Measurements from ENCODE around the gene ZNF530.

The ZNF530 gene

DNA sequence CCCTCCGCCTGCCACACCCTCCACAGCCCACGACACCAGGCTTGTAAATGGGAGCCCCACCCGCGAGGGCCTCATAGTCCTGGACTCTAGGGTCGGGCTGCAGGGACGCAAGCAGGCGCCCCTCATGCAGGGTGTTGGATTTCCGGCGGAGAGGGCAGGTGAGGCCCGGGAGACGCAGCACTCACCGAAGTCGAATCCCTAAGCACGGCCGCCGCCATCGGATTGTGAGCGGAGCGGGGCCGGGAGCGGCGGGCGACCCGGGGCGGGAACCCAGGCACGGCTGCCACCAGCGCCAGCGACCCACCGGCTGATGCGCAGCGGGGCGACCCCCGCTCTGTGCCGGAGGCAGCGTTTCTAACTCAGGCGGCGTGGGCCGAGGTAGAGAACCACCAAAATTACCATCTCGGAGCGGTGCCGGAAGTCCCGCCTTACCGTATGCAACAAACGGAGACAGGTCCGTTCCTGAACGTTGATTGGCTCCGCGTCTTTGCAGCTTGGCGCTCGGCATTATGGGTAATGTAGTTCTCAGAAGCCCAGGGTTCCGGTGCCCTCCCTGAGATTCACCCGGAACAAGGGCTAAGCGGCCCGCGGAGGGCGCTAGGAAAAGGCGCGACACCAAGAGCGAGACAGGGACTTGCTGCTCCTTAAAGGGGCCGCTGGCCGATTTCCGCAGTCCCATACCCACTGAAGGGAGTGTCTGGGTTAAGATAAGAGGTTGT, 21.0 kb upstream of the ZNF530 start, which contains the start of gene ZNF416:
Gene ZNF416, minus strand, starts transcription at position 425 of the 719 bp plus-strand sequence. Its CDS starts 207 bp downstream, at position 218.
- POLR2A ChIA-PET = interaction anchor here (0.5 to 0.6 kb wide), 3 partner anchors 51 to 1199 kb away, joined by 3 to 5 read pairs (median 4); no protein-coding TSS in a partner anchor
- Histone ChIP-seq H3K27me3 (replicated peaks in 2 of 5; ENCODE audit: control insufficient read depth in 4 of 5, insufficient read depth in 5 of 5, low read length in 4 of 5) (no peaks in the 10 kb centered on the region), H3K36me3 (ENCODE audit: control insufficient read depth in 4 of 4, insufficient read depth in 4 of 4, low read length in 3 of 4) (peaks cover 26 to 37% (median 33%) of the 10 kb centered on the region in 4 experiments), H3K9me3 (ENCODE audit: control extremely low read depth in 1 of 5, control insufficient read depth in 4 of 5, insufficient read depth in 2 of 5, low read depth in 1 of 5, low read length in 4 of 5) (peaks cover 11 to 56% (median 40%) of the 10 kb centered on the region in 5 experiments), H3K27ac (ENCODE audit: insufficient read depth in 1 of 2, low read depth in 1 of 2, low read length in 2 of 2, poor library complexity in 1 of 2, severe bottlenecking in 2 of 2) (peak within 1 kb of the TSS; percentile 49 to 85), H3K4me3 (ENCODE audit: control insufficient read depth in 1 of 7, extremely low read depth in 1 of 7, insufficient read depth in 4 of 7, low read depth in 2 of 7, low read length in 6 of 7) (peak within 1 kb of the TSS; percentile 75 to 92 (median 90)), H3K4me1 (ENCODE audit: control extremely low read depth in 1 of 4, control insufficient read depth in 4 of 4, insufficient read depth in 4 of 4, low read length in 3 of 4) (peaks cover 0 to 18% (median 13%) of the 10 kb centered on the region in 4 experiments)
- DNase-seq = peak; percentile 99 to 100 (median 100)
- WGBS (ENCODE audit: insufficient coverage) = under 1% methylated on average over 50 of the region's 62 CpGs
- CTCF ChIA-PET = interaction anchor here (1.5 kb wide), 1 partner anchor 21 kb away, joined by 3 read pairs; no protein-coding TSS in a partner anchor

DNA sequence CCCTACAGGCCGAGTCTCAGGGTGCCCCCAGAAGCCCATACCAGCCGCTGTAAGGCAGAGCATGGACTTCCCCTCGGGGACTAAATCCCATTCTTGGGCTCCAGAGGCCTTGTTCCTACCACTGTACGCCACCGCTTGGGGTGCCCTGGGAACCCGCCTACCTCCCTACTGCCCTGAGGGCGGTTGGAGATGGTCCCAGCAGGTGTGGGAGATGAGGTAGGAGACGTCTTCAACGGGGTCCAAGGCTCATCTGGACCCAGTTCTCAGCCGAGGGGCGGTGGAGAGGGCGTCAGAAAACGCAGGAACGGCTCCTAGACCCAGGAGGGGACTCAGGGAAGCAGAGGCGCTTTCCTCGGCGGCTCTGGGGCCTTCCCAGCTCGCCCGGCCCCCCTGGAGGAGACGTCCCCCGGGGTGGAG, 16.6 kb upstream of the ZNF530 start:
- H3K9me3 ChIP-seq (ENCODE audit: control extremely low read depth in 1 of 5, control insufficient read depth in 4 of 5, insufficient read depth in 2 of 5, low read depth in 1 of 5, low read length in 4 of 5) = peaks cover 1 to 41% (median 33%) of the 10 kb centered on the region in 5 experiments
- H3K36me3 ChIP-seq (ENCODE audit: control insufficient read depth in 4 of 4, insufficient read depth in 4 of 4, low read length in 3 of 4) = peaks cover 6 to 26% (median 20%) of the 10 kb centered on the region in 4 experiments
- no peak for DNase-seq
- no peak overlapping the region for H3K27ac ChIP-seq (ENCODE audit: insufficient read depth in 1 of 2, low read depth in 1 of 2, low read length in 2 of 2, poor library complexity in 1 of 2, severe bottlenecking in 2 of 2)
- ChIA-PET POLR2A (interaction anchor here (0.8 kb wide), 1 partner anchor 83 kb away, joined by 3 read pairs; the partner anchor contains the start of gene ZNF773), CTCF (no interaction called here)
- H3K4me1 ChIP-seq (ENCODE audit: control extremely low read depth in 1 of 4, control insufficient read depth in 4 of 4, insufficient read depth in 4 of 4, low read length in 3 of 4) = peaks cover 0 to 24% (median 17%) of the 10 kb centered on the region in 4 experiments
- H3K4me3 ChIP-seq (ENCODE audit: control insufficient read depth in 1 of 7, extremely low read depth in 1 of 7, insufficient read depth in 4 of 7, low read depth in 2 of 7, low read length in 6 of 7) = peak overlapping the region in 2 of 7 experiments; percentile 77 to 80
- no peaks in the 10 kb centered on the region for H3K27me3 ChIP-seq (replicated peaks in 2 of 5; ENCODE audit: control insufficient read depth in 4 of 5, insufficient read depth in 5 of 5, low read length in 4 of 5)
- WGBS (ENCODE audit: insufficient coverage) = 54% methylated on average over 20 of the region's 21 CpGs

DNA sequence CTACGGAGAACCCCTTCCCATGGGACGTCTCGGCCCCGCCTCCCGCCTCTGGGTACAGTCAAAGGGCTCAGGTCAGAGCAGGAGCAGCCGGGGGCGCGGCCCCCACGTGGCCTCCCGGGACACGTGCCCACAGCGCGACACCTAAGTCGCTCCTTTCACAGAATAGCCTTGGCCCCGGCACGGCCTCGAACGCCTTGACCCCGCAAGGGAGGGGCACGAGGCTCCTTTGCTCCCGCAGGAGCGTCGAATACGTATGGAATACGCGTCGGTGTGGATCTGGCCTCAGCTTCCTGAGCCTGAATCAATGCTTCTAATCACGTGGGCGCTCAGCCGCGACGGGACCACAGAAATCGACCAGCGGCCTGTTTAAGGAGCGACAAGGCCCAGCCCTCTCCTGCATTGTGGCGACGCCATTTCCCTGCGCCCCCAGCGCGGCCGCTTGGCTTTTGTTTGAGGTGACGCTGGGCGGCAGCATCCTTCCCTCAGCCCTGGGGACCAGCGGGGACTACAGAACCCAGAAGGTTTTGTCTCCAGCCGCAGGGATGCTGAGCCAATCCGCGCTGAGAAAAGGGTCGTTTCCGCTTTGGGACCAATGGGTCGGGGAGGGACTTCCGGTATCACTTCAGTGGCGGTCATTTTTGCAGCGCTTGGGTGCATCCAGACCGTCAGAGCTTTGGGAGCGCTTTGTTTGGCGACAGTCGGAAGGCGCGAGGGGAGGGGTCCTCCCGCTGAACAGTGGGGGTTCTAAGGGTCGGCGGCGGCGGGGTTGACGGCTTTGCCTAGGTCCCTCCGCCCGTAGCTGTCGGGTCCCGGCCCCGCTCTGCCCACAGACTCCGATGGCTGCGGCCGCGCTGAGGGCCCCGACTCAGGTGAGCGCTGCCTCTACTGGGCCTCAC, 15.9 kb upstream of the ZNF530 start, which contains the start of gene ZIK1:
Gene ZIK1, plus strand, starts transcription at position 625 of the 896 bp plus-strand sequence. Its CDS starts 212 bp downstream, at position 837.
- H3K9me3 ChIP-seq (ENCODE audit: control extremely low read depth in 1 of 5, control insufficient read depth in 4 of 5, insufficient read depth in 2 of 5, low read depth in 1 of 5, low read length in 4 of 5) = peaks cover 1 to 47% (median 39%) of the 10 kb centered on the region in 5 experiments
- H3K36me3 ChIP-seq (ENCODE audit: control insufficient read depth in 4 of 4, insufficient read depth in 4 of 4, low read length in 3 of 4) = peaks cover 8 to 33% (median 26%) of the 10 kb centered on the region in 4 experiments
- 3% methylated on average over 70 of the region's 76 CpGs for WGBS (ENCODE audit: insufficient coverage)
- no peaks in the 10 kb centered on the region for H3K27me3 ChIP-seq (replicated peaks in 2 of 5; ENCODE audit: control insufficient read depth in 4 of 5, insufficient read depth in 5 of 5, low read length in 4 of 5)
- ChIA-PET CTCF (no interaction called here), POLR2A (interaction anchor here (0.8 kb wide), 1 partner anchor 84 kb away, joined by 3 read pairs; the partner anchor contains the start of gene ZNF773)
- H3K27ac ChIP-seq (ENCODE audit: insufficient read depth in 1 of 2, low read depth in 1 of 2, low read length in 2 of 2, poor library complexity in 1 of 2, severe bottlenecking in 2 of 2) = peak within 1 kb of the TSS; percentile 22 to 45
- DNase-seq = peak; percentile 98 to 99 (median 99)
- peaks cover 0 to 22% (median 14%) of the 10 kb centered on the region in 4 experiments for H3K4me1 ChIP-seq (ENCODE audit: control extremely low read depth in 1 of 4, control insufficient read depth in 4 of 4, insufficient read depth in 4 of 4, low read length in 3 of 4)
- H3K4me3 ChIP-seq (ENCODE audit: control insufficient read depth in 1 of 7, extremely low read depth in 1 of 7, insufficient read depth in 4 of 7, low read depth in 2 of 7, low read length in 6 of 7) = peak within 1 kb of the TSS; percentile 69 to 85 (median 77)

DNA sequence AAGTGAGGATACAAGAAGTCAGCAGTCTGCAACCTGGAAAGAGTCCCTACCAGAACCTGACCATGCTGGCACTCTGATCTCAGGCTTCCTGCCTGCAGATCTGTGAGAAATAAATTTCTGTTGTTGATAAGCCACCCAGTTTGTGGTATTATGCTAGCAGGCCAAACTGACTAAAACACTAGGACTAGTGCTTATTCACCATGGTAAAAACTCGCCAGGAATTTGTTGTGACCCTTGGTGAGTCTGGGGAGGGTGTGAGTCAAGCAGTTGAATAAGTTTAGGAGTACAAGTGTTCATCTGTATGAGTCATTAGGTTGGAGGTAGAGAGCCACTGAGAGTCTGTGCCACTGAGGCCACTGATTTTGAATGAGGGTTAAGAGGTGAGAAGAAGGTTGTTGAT, 12.2 kb upstream of the ZNF530 start:
- DNase-seq = no peak
- CTCF ChIA-PET = no interaction called here
- peaks cover 29 to 70% (median 62%) of the 10 kb centered on the region in 4 experiments for H3K36me3 ChIP-seq (ENCODE audit: control insufficient read depth in 4 of 4, insufficient read depth in 4 of 4, low read length in 3 of 4)
- no peaks in the 10 kb centered on the region for H3K27me3 ChIP-seq (replicated peaks in 2 of 5; ENCODE audit: control insufficient read depth in 4 of 5, insufficient read depth in 5 of 5, low read length in 4 of 5)
- H3K27ac ChIP-seq (ENCODE audit: insufficient read depth in 1 of 2, low read depth in 1 of 2, low read length in 2 of 2, poor library complexity in 1 of 2, severe bottlenecking in 2 of 2) = no peak overlapping the region
- H3K4me1 ChIP-seq (ENCODE audit: control extremely low read depth in 1 of 4, control insufficient read depth in 4 of 4, insufficient read depth in 4 of 4, low read length in 3 of 4) = peaks cover 0 to 18% (median 14%) of the 10 kb centered on the region in 4 experiments
- no peak overlapping the region for H3K4me3 ChIP-seq (ENCODE audit: control insufficient read depth in 1 of 7, extremely low read depth in 1 of 7, insufficient read depth in 4 of 7, low read depth in 2 of 7, low read length in 6 of 7)
- 100% methylated on average over 1 of the region's 1 CpG for WGBS (ENCODE audit: insufficient coverage)
- POLR2A ChIA-PET = no interaction called here
- peaks cover 6 to 76% (median 66%) of the 10 kb centered on the region in 5 experiments for H3K9me3 ChIP-seq (ENCODE audit: control extremely low read depth in 1 of 5, control insufficient read depth in 4 of 5, insufficient read depth in 2 of 5, low read depth in 1 of 5, low read length in 4 of 5)

DNA sequence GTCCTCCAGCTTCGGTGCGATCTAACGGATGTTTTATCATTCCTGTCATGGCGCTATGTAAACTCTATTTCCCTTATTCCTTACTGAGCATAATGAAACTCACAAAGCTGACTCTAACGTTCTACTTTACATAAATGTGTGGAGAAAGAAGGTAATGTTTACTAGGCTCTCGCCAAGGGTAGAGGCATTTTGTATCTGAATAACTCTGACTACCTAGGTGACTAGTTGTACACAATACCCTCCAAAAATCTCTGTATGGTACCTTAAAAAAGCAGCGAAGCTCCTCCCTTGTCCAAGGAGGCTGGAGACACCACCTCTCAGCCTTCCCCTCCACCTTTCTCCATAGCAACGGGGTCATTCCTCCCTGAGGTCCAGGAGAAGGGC, 316 bp upstream of the ZNF530 start:
- no peak for DNase-seq
- POLR2A ChIA-PET = no interaction called here
- H3K9me3 ChIP-seq (ENCODE audit: control extremely low read depth in 1 of 5, control insufficient read depth in 4 of 5, insufficient read depth in 2 of 5, low read depth in 1 of 5, low read length in 4 of 5) = peaks cover under 1 to 28% (median 13%) of the 10 kb centered on the region in 5 experiments
- H3K4me3 ChIP-seq (ENCODE audit: control insufficient read depth in 1 of 7, extremely low read depth in 1 of 7, insufficient read depth in 4 of 7, low read depth in 2 of 7, low read length in 6 of 7) = peak overlapping the region; percentile 73 to 98 (median 87)
- H3K4me1 ChIP-seq (ENCODE audit: control extremely low read depth in 1 of 4, control insufficient read depth in 4 of 4, insufficient read depth in 4 of 4, low read length in 3 of 4) = peaks cover 0 to 13% (median 8%) of the 10 kb centered on the region in 4 experiments
- CTCF ChIA-PET = no interaction called here
- H3K27ac ChIP-seq (ENCODE audit: insufficient read depth in 1 of 2, low read depth in 1 of 2, low read length in 2 of 2, poor library complexity in 1 of 2, severe bottlenecking in 2 of 2) = peak overlapping the region in 1 of 2 experiments; percentile 40
- H3K36me3 ChIP-seq (ENCODE audit: control insufficient read depth in 4 of 4, insufficient read depth in 4 of 4, low read length in 3 of 4) = peaks cover 0 to 20% (median 10%) of the 10 kb centered on the region in 4 experiments
- H3K27me3 ChIP-seq (replicated peaks in 2 of 5; ENCODE audit: control insufficient read depth in 4 of 5, insufficient read depth in 5 of 5, low read length in 4 of 5) = no peaks in the 10 kb centered on the region
- 6% methylated on average over 2 of the region's 8 CpGs for WGBS (ENCODE audit: insufficient coverage)

DNA sequence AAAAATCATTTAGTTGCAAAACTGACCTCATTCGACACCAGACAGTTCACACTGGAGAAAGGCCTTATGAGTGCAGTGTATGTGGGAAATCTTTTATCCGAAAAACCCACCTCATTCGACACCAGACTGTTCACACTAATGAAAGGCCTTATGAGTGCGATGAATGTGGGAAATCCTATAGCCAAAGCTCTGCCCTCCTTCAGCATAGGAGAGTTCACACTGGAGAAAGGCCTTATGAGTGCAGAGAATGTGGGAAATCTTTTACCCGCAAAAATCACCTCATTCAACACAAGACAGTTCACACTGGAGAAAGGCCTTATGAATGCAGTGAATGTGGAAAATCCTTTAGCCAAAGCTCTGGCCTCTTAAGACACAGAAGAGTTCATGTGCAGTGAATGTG, 7.2 kb downstream of the ZNF530 start:
- Histone ChIP-seq H3K27ac (ENCODE audit: insufficient read depth in 1 of 2, low read depth in 1 of 2, low read length in 2 of 2, poor library complexity in 1 of 2, severe bottlenecking in 2 of 2) (no peak overlapping the region), H3K4me1 (ENCODE audit: control extremely low read depth in 1 of 4, control insufficient read depth in 4 of 4, insufficient read depth in 4 of 4, low read length in 3 of 4) (no peaks in the 10 kb centered on the region), H3K9me3 (ENCODE audit: control extremely low read depth in 1 of 5, control insufficient read depth in 4 of 5, insufficient read depth in 2 of 5, low read depth in 1 of 5, low read length in 4 of 5) (peaks cover 9 to 70% (median 49%) of the 10 kb centered on the region in 5 experiments), H3K27me3 (replicated peaks in 2 of 5; ENCODE audit: control insufficient read depth in 4 of 5, insufficient read depth in 5 of 5, low read length in 4 of 5) (no peaks in the 10 kb centered on the region), H3K36me3 (ENCODE audit: control insufficient read depth in 4 of 4, insufficient read depth in 4 of 4, low read length in 3 of 4) (peaks cover 22 to 59% (median 44%) of the 10 kb centered on the region in 4 experiments), H3K4me3 (ENCODE audit: control insufficient read depth in 1 of 7, extremely low read depth in 1 of 7, insufficient read depth in 4 of 7, low read depth in 2 of 7, low read length in 6 of 7) (no peak overlapping the region)
- WGBS (ENCODE audit: insufficient coverage) = 100% methylated on average over 1 of the region's 5 CpGs
- no peak for DNase-seq
- ChIA-PET CTCF (interaction anchor here (0.6 to 0.7 kb wide), 2 partner anchors 12 to 458 kb away, joined by 3 read pairs; no protein-coding TSS in a partner anchor), POLR2A (no interaction called here)

Measured in common myeloid progenitor, CD34-positive (primary cell).